EH (cell line): ENCODE data around the gene RANBP3.

Experiments
- DNase-seq: peaks from one replicate; pipeline ENCODE4 v3.0.0-alpha.2; 2015; ENCODE audit warnings: low read depth

RANBP3 gene

GRCh38 chr19:5926641-5927440 is 51.1 kb downstream of the RANBP3 start:
- peak; percentile 74 for DNase-seq

GRCh38 chr19:5925830-5926427 is 52.0 kb downstream of the RANBP3 start:
- DNase-seq, result no peak

GRCh38 chr19:5923356-5923755 is 54.6 kb downstream of the RANBP3 start:
- no peak for DNase-seq

- DNase-seq, result no peak
These were observed 55.8 kb downstream of the RANBP3 start for GRCh38 chr19:5922161-5922545.

GRCh38 chr19:5921516-5922160 is 56.3 kb downstream of the RANBP3 start:
- DNase-seq, result no peak

GRCh38 chr19:5918463-5919079 is 59.4 kb downstream of the RANBP3 start:
- no peak for DNase-seq

GRCh38 chr19:5917431-5918107 is 60.4 kb downstream of the RANBP3 start:
- no peak for DNase-seq

GRCh38 chr19:5916181-5916708 is 61.7 kb downstream of the RANBP3 start:
- DNase-seq, result no peak

GRCh38 chr19:5915782-5916165 is 62.2 kb downstream of the RANBP3 start:
- no peak for DNase-seq

GRCh38 chr19:5914946-5915781 is 62.8 kb downstream of the RANBP3 start:
- no peak for DNase-seq

GRCh38 chr19:5914358-5914774 is 63.6 kb downstream of the RANBP3 start:
- DNase-seq, result no peak

GRCh38 chr19:5913739-5914357 is 64.1 kb downstream of the RANBP3 start, which contains the start of gene CAPS:
TSS of gene CAPS (plus strand) at chr19:5914254. CDS start at chr19:5914407, 153 bp downstream.
- DNase-seq, result peak; percentile 79

GRCh38 chr19:5911366-5911765 is 66.6 kb downstream of the RANBP3 start:
- DNase-seq, result peak; percentile 48

GRCh38 chr19:5910638-5910907 is 67.4 kb downstream of the RANBP3 start:
- DNase-seq, result no peak

- DNase-seq, result no peak
These were observed 69.0 kb downstream of the RANBP3 start for GRCh38 chr19:5908773-5909442.

GRCh38 chr19:5907241-5907640 is 70.7 kb downstream of the RANBP3 start:
- no peak for DNase-seq

GRCh38 chr19:5905114-5905778 is 72.7 kb downstream of the RANBP3 start:
- DNase-seq, result no peak

GRCh38 chr19:5904352-5905113 is 73.4 kb downstream of the RANBP3 start, which contains the start of gene VMAC:
TSS of gene VMAC (plus strand) at chr19:5904872. CDS start at chr19:5904891, 19 bp downstream.
- peak; percentile 100 for DNase-seq
